Thymus (tissue), 11 donors: Measurements from ENCODE around the gene IL13. TPM values are rescaled to one million over a fixed set of nuclear protein-coding genes. Genes with fewer than 3 reads are reported as not detected.
A peak's percentile ranks its signal among the peaks of the same experiment; 100 is the strongest.

ENCODE experiments used
- DNase-seq, 9 donors: peaks; one replicate each; pipeline ENCODE4 v3.0.0-alpha.2; 2013; ENCODE audit warnings: low spot score in 9 of 9, low read depth in 6 of 9, missing footprints in 1 of 9
- H3K27ac ChIP-seq, 2 donors: one replicate each; pipeline ENCODE4 v1.5.1; 2013; ENCODE audit warnings: control low read depth in 1 of 2, low read depth in 1 of 2, low read length in 1 of 2, mild to moderate bottlenecking in 1 of 2, moderate library complexity in 1 of 2
- H3K27me3 ChIP-seq, 2 donors: one replicate each; pipeline ENCODE4 v1.5.1; 2013; ENCODE audit warnings: low read length in 1 of 2; ENCODE audit not compliant: control insufficient read depth in 2 of 2, insufficient read depth in 1 of 2
- H3K36me3 ChIP-seq, 2 donors: one replicate each; pipeline ENCODE4 v1.5.1; 2013; ENCODE audit warnings: low read length in 1 of 2, mild to moderate bottlenecking in 1 of 2, moderate library complexity in 1 of 2; ENCODE audit not compliant: control insufficient read depth in 2 of 2, insufficient read depth in 2 of 2
- H3K4me1 ChIP-seq, 2 donors: one replicate each; pipeline ENCODE4 v1.5.1; 2013; ENCODE audit warnings: low read length in 2 of 2; ENCODE audit not compliant: control insufficient read depth in 2 of 2, insufficient read depth in 2 of 2
- H3K4me3 ChIP-seq, 2 donors: one replicate each; pipeline ENCODE4 v1.5.1; 2013; ENCODE audit warnings: low read length in 2 of 2, control low read depth in 1 of 2, mild to moderate bottlenecking in 1 of 2
- H3K9me3 ChIP-seq, 2 donors: one replicate each; pipeline ENCODE4 v1.5.1; 2013; ENCODE audit warnings: low read length in 1 of 2, mild to moderate bottlenecking in 1 of 2; ENCODE audit not compliant: control insufficient read depth in 2 of 2, insufficient read depth in 1 of 2
- WGBS: extraction: QIAGEN DNeasy Blood & Tissue Kit; methylation state at CpG from one replicate; pipeline ENCODE4 v1.1.7; 2013; 5-methylcytosine and 5-hydroxymethylcytosine counted together
- polyA plus RNA-seq: library from polyadenylated mRNA; stranded (reverse); fragments of 200-250 nt; gene quantifications from one replicate; pipeline ENCODE4 v1.2.3, GENCODE V29; 2013
- total RNA-seq: library from RNA; stranded (reverse); fragments of 120-200 nt; gene quantifications from one replicate; pipeline ENCODE4 v1.2.4, GENCODE V29; 2013
- donor health status: healthy.

IL13 gene
- total and polyA plus RNA-seq, 2 donors = 0.42 to 1.0 TPM

DNA sequence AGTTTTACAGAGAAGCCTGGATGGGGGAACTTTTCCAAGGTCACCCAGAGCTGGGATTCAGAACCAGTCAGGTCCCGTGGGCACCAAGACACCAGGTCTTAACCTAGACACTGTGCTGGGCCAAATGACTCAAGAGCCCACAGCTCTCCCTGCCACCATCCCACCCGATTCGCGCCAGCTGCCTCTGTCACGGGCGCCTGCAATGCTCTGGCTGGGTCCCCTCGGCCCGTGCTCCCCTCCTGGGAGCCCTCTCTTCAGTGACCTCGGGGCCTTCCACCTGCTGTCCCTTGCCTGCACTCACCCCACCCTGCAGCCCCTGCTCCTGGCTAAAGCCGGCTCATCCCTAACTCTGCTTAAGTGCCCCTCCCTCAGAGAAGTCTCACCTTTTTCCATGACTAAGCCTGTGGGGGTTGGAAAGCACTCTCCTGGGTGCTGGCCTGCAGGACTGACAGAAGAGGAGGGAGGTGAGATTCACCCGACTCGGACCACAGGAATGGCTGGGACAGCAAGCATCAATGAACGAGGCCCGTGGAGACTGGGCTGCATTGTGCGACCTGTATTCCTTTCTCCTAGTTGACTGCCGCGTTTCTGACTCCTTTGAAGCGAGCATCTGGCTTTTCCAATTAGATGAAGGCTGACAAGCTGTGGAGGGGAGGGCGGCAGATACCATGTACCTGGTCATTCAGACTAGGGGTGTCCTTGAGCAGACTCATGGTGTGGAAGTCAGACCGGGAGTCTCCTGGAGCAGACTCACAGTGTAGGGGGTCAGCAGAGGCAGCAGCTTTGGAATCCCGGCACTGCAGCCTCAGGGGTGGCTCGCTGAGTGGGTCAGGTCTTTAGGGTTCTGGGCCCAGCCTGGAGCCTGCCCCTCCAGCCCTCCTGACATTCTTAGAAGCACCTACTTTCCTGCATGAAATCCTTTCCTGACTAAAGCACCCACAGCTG, 10.1 kb downstream of the IL13 start:
- no peak for DNase-seq
- H3K36me3 ChIP-seq = no peaks in the 10 kb centered on the region
- H3K9me3 ChIP-seq = no peaks in the 10 kb centered on the region
- H3K27ac ChIP-seq = no peak overlapping the region
- H3K4me1 ChIP-seq = peaks cover 0 to 22% of the 10 kb centered on the region in 2 donors
- WGBS = 95% methylated on average over 22 of the region's 22 CpGs
- H3K4me3 ChIP-seq = no peak overlapping the region
- H3K27me3 ChIP-seq = no peaks in the 10 kb centered on the region

DNA sequence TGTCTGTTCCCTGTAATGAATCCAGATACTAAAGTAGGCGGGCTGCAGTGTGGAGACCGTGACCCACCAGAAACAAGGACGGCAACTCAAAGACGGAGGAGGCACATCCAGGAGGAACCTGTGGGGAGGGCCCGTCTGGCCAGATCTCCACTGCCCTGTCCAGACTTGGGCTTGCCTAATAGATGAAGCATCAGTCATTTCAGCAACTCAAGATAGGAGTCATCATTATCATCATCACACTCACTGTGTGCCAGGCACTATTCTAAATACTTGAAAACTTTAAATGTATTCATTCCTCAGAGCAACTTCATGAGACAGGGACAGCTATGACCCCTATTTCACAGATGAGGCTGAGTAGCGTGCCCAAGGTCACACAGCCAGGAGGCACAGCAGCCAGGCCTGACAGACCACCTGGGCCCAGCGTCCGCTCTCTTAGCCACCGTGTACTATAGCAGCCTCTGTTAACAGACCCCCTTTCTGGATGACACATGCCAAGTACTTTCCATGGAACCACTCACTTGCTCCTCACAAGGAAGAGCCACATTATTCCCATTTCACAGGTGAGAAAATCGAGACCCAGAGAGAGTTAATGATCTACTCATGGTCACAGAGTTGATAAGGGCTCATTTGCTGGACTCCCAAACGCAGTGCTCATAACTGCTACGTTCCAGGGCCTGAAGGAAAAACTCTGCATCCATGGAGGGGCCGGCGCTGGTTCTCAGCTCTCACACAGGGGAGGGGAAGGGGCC, 10.9 kb downstream of the IL13 start:
- DNase-seq = no peak
- 98% methylated on average over 14 of the region's 14 CpGs for WGBS

DNA sequence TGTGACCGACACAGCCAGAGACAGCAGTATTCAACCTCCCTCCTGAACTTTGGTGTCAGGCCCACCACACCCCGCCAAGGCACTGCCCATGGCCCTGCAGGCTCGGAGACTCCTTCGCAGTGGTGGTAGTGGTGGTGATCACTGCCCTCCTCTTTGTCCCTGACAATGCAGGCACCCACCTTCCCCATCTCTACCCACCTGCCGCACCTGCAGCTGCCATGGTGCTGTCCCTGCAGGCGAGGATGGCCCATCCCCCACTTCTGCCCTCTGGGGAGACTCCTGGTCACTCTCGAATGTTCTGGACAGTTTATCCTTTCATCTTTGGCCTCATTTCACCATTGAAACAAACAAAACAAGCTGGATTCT, 11.5 kb downstream of the IL13 start:
- no peak for DNase-seq
- Histone ChIP-seq H3K27ac (no peak overlapping the region), H3K4me3 (no peak overlapping the region), H3K9me3 (no peaks in the 10 kb centered on the region), H3K4me1 (peaks cover 0 to 27% of the 10 kb centered on the region in 2 donors), H3K36me3 (no peaks in the 10 kb centered on the region), H3K27me3 (no peaks in the 10 kb centered on the region)
- 95% methylated on average over 7 of the region's 7 CpGs for WGBS

More for the DNA sequence above, 10.9 kb downstream of the IL13 start:
- no peaks in the 10 kb centered on the region for H3K9me3 ChIP-seq
- peaks cover 0 to 21% of the 10 kb centered on the region in 2 donors for H3K4me1 ChIP-seq
- H3K36me3 ChIP-seq = no peaks in the 10 kb centered on the region
- no peaks in the 10 kb centered on the region for H3K27me3 ChIP-seq
- H3K27ac ChIP-seq = no peak overlapping the region
- no peak overlapping the region for H3K4me3 ChIP-seq

DNA sequence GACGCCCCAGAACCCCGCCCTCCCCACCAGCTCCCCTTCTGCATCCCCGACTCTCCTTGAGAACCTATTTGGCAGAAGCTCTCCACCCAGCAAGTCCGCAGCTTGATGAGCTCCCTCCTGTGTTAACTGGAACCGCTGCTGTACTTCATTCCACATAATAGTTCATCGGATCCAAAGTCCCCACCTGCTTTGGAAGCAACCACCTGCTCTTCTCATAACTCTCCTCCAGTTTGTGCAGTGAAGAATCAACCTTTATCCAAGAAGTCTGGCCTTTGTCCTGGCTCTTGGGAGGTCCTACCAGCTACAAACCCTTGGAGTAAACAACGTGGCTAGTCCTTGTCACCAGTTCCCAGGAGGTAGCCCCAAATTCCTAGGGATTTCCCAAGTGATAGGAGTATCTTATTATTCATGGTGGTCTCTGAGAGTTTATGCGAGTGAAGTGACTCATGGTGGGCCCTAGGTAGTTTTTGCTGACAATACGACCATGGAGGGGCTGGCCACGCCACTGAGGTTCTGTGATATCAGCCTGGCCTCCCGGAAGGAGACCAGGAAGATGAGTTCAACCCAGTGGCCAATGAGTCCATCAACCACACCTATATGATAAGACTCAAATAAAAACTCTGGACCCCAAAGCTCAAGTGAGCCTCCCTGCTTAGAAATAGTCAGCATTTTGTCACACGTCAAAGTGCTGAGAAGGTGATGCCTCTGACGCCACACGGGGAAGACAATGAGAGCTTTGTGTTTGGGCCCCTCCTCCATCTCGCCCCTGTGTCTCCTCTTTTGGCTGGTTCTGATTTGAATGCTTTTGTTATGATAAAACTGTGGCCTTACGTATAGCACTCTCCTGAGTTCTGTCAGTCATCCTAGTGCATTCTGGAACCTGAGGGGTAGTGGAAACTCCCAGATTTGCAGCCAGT, 12.3 kb downstream of the IL13 start:
- Histone ChIP-seq H3K27me3 (no peaks in the 10 kb centered on the region), H3K27ac (no peak overlapping the region), H3K9me3 (no peaks in the 10 kb centered on the region), H3K36me3 (no peaks in the 10 kb centered on the region), H3K4me3 (no peak overlapping the region), H3K4me1 (peaks cover 3 to 35% of the 10 kb centered on the region in 2 donors)
- WGBS = 98% methylated on average over 16 of the region's 16 CpGs
- DNase-seq = no peak

DNA sequence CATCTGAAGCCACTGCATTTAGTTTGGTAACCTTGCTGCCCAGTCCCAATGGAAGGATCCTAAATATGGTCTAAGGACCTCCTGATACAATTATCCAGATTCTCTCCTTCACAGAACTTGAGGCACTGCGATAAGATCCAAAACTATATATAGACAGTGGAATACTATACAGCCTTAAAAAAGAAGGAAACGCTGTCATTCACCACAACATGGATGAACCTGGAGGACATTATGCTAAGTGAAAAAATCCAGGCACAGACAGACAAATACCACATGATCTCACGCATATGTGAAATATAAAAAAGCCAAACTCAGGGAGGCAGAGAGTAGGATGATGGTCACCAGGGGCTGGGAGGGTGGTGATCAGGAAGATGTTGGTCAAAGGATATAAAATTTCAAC, 13.0 kb downstream of the IL13 start:
- no peak overlapping the region for H3K4me3 ChIP-seq
- 98% methylated on average over 3 of the region's 3 CpGs for whole genome bisulfite sequencing
- no peaks in the 10 kb centered on the region for H3K36me3 ChIP-seq
- H3K27ac ChIP-seq = no peak overlapping the region
- DNase-seq = no peak
- no peaks in the 10 kb centered on the region for H3K27me3 ChIP-seq
- H3K9me3 ChIP-seq = no peaks in the 10 kb centered on the region
- H3K4me1 ChIP-seq = peaks cover 3 to 41% of the 10 kb centered on the region in 2 donors

DNA sequence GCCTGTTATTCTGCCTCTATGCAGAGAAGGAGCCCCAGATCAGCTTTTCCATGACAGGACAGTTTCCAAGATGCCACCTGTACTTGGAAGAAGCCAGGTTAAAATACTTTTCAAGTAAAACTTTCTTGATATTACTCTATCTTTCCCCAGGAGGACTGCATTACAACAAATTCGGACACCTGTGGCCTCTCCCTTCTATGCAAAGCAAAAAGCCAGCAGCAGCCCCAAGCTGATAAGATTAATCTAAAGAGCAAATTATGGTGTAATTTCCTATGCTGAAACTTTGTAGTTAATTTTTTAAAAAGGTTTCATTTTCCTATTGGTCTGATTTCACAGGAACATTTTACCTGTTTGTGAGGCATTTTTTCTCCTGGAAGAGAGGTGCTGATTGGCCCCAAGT, 15.5 kb downstream of the IL13 start:
- Histone ChIP-seq H3K4me3 (no peak overlapping the region), H3K36me3 (no peaks in the 10 kb centered on the region), H3K27ac (no peak overlapping the region), H3K27me3 (no peaks in the 10 kb centered on the region), H3K9me3 (no peaks in the 10 kb centered on the region), H3K4me1 (peaks cover 3 to 41% of the 10 kb centered on the region in 2 donors)
- 90% methylated on average over 1 of the region's 1 CpG for WGBS
- no peak for DNase-seq

DNA sequence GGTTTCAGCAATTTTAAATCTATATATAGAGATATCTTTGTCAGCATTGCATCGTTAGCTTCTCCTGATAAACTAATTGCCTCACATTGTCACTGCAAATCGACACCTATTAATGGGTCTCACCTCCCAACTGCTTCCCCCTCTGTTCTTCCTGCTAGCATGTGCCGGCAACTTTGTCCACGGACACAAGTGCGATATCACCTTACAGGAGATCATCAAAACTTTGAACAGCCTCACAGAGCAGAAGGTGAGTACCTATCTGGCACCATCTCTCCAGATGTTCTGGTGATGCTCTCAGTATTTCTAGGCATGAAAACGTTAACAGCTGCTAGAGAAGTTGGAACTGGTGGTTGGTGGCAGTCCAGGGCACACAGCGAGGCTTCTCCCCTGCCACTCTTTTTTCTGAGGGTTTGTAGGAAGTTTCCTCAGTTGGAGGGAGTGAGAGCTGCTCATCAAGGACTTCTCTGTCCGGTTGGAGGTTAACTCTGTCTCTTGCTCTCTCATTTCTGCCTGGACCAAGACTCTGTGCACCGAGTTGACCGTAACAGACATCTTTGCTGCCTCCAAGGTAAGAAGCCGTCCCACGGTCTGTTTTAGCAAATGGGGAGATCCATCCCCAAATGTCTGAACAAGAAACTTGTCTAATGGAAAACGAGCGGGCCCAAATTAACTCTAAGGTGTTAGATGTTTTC, 16.1 kb downstream of the IL13 start, which contains the start of gene IL4:
IL4 (plus strand) TSS at position 51 of the 692 bp plus-strand sequence; CDS start at position 113, 62 bp downstream.
- no peaks in the 10 kb centered on the region for H3K9me3 ChIP-seq
- no peaks in the 10 kb centered on the region for H3K27me3 ChIP-seq
- no peak for DNase-seq
- peak within 1 kb of the TSS in 1 of 2 donors; percentile 52 for H3K27ac ChIP-seq
- H3K4me3 ChIP-seq = no peak within 1 kb of the TSS
- no peaks in the 10 kb centered on the region for H3K36me3 ChIP-seq
- peaks cover 3 to 41% of the 10 kb centered on the region in 2 donors for H3K4me1 ChIP-seq
- 87% methylated on average over 14 of the region's 14 CpGs for WGBS
